Measurements from ENCODE around the gene WASF1.

The WASF1 gene

GRCh38 chr6:110179406-110180227, at the start of gene WASF1:
Gene WASF1 (minus strand): TSS chr6:110179670. CDS start chr6:110127601, 52,069 bp downstream.
- DNase-seq (ENCODE audit: low read depth) = peak; percentile 88

GRCh38 chr6:110226261-110226660, 46.8 kb upstream of the WASF1 start:
- no peak for DNase-seq (ENCODE audit: low read depth)

- DNase-seq (ENCODE audit: low read depth) = no peak
Measured at GRCh38 chr6:110221738-110222137, 42.3 kb upstream of the WASF1 start.

- DNase-seq (ENCODE audit: low read depth) = no peak
Measured at GRCh38 chr6:110217266-110217665, 37.8 kb upstream of the WASF1 start.

GRCh38 chr6:110216140-110216539, 36.7 kb upstream of the WASF1 start:
- no peak for DNase-seq (ENCODE audit: low read depth)

- DNase-seq (ENCODE audit: low read depth) = no peak
Measured at GRCh38 chr6:110214338-110214737, 34.9 kb upstream of the WASF1 start.

GRCh38 chr6:110211753-110212152, 32.3 kb upstream of the WASF1 start:
- no peak for DNase-seq (ENCODE audit: low read depth)

- DNase-seq (ENCODE audit: low read depth) = no peak
Measured at GRCh38 chr6:110207652-110208051, 28.2 kb upstream of the WASF1 start.

- DNase-seq (ENCODE audit: low read depth) = no peak
Measured at GRCh38 chr6:110201151-110201884, 21.8 kb upstream of the WASF1 start.

- DNase-seq (ENCODE audit: low read depth) = no peak
Measured at GRCh38 chr6:110198561-110198960, 19.1 kb upstream of the WASF1 start.

- DNase-seq (ENCODE audit: low read depth) = no peak
Measured at GRCh38 chr6:110196874-110197273, 17.4 kb upstream of the WASF1 start.

- DNase-seq (ENCODE audit: low read depth) = no peak
Measured at GRCh38 chr6:110195639-110196038, 16.2 kb upstream of the WASF1 start.

GRCh38 chr6:110191477-110191876, 12.0 kb upstream of the WASF1 start:
- DNase-seq (ENCODE audit: low read depth) = no peak

GRCh38 chr6:110190726-110191125, 11.3 kb upstream of the WASF1 start:
- DNase-seq (ENCODE audit: low read depth) = no peak

GRCh38 chr6:110188791-110189190, 9.3 kb upstream of the WASF1 start:
- no peak for DNase-seq (ENCODE audit: low read depth)

- DNase-seq (ENCODE audit: low read depth) = no peak
Measured at GRCh38 chr6:110185879-110186278, 6.4 kb upstream of the WASF1 start.

GRCh38 chr6:110183292-110183885, 3.9 kb upstream of the WASF1 start:
- DNase-seq (ENCODE audit: low read depth) = no peak

GRCh38 chr6:110181131-110182030, 1.9 kb upstream of the WASF1 start:
- DNase-seq (ENCODE audit: low read depth) = no peak

- peak; percentile 35 for DNase-seq (ENCODE audit: low read depth)
Measured at GRCh38 chr6:110180228-110181008, 948 bp upstream of the WASF1 start, which contains the start of gene CDC40. Gene CDC40 (plus strand): TSS chr6:110180427. CDS start chr6:110180445, 18 bp downstream.

GRCh38 chr6:110178626-110179405, 654 bp downstream of the WASF1 start:
- peak; percentile 50 for DNase-seq (ENCODE audit: low read depth)

Measured in activated T-helper 9 cell treated with anti-CD3 and anti-CD28 coated beads, Interleukin-2, amount 50 U/mL, for 16 hours (primary cell).